GM21825 (cell line): ENCODE data around the gene PLXNA4.
"Not testable (repeated sequence)": the region's sequence is repeated elsewhere in the genome, so short reads cannot be mapped to it uniquely, and the experiment has no call there.

ENCODE experiments used
- ATAC-seq: cut with Tn5 transposase; IDR thresholded peaks from one replicate; pipeline ENCODE4 v1.9.1; 2021; ENCODE audit warnings: mild to moderate bottlenecking, moderate library complexity; ENCODE audit not compliant: unreplicated experiment

The PLXNA4 gene

DNA sequence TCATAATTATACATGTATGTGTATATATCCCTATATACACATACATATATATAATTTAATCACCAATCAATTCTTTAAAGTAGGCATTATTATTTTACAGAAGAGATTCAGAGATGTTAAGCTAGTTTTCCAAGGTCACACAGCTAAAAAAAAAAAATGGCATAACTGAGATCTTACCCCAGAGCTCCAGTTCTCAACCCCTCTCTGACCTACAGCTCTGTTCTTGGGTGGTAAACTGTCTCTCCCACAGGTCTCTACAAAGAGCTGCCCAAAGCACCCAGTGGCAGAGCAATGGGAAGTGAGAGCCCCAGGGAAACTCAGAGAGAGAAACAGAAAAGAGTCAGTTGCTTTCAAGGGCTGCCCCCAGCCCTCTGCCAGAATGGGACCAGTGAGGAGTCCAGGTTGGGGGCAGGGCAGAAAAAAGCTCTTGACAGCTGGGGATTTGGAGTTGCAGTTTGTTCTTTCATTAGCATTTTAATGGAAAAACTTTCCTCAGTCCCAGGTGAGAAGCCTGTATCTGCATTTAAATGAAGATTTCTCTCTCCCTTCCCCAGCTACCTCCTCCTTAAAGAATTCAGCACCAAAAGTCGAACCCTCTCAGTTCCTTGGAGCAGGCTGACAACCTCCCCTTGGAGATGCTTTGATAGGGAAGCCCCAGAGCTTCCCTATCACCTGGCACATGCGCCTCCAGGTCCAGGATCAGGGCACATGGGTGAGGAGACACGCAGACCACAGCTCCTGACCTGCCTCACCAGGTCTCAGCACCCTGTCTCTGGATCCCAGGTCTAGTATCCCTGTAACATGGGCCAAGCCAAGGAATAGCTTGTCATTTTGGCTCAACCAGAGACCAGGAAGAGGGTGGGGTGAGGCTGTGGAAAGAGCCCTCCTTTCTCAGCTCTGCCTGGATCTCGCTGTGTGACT lies 388.1 kb downstream of the PLXNA4 start:
- ATAC-seq, result no peak

DNA sequence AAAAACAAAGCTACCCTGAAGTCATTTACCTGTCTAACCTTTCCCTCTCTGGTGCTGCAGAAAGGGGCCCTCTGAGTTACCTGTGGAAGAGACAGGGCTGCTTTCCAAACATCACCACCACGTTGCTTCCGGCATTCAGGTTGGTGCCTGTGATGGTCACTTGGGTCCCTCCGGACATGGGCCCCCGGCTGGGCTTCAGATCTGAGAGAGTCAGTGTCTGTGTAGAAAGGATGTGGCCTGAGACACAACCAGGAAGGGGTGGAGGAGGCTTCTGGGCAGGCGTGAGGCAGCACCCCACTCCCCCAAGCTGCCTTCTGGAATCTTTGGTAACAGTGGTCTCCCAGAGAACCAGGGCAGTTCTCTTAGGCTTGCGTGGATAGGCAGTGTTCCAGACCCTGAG lies 388.9 kb downstream of the PLXNA4 start:
- no peak for ATAC-seq

DNA sequence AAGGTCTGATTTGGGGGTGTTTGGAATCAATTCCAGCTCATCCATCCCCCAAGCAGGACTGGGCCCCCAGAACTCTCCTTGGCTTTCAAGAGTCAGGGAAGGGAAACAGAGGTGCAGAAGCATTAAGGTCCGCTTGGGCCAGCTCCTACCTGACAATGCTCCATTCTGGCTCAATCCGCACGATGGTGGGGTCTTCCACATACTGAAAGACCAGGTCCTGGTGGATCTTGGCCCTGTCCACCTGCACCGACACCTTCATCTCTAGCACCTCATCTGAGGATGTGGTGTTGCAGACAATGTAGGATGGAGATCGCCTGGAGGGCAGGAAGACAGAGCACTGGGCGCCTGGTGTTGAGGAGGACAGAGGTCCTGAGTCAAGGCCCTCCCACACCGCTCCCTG lies 391.1 kb downstream of the PLXNA4 start:
- ATAC-seq, result no peak

DNA sequence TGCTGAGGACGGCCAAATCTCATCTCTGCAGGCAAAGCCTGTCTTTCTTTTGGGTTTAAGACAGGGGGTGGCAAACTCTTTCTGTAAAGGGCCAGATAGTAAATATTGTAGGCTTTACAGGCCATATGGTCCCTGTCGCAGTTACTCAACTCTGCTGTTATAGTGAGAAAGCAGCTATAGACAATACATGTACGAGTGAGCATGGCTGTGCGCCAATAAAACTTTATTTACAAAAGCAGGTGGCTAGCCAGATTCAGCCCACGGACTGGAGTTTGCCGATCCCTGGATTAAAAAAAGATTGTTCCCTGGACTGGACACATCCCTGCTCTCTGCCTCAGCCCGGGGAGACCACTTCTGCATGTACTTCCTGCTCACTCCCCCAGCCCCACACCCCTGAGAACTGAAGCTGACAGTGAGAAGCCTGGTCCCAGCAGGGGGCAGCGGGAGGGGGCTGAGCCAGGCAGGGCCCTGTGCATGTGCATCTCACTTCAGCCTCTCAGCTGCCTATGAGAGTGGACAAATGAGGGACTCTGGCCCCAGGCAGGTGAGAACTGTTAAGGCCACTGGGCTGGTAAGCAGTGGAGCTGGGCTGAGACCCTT lies 392.4 kb downstream of the PLXNA4 start:
- no peak for ATAC-seq

DNA sequence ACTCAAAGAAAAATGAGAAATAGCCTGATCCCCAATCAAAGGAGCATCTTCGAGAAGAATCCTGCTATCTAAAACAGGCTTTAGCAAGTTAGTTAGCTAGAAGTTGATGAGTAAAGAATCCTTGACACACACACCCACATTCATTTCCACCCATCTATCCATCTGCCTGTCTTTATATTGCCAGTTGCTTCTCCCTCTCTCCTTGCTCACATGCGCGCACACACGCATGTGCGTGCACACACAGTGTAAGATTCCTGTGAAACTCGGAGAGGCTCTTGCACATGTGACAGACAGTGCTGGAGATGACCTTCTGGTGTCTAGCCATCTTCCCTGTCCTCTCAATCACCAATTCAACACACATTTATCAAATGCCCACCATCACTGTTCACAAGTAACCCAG lies 393.3 kb downstream of the PLXNA4 start:
- no peak for ATAC-seq

DNA sequence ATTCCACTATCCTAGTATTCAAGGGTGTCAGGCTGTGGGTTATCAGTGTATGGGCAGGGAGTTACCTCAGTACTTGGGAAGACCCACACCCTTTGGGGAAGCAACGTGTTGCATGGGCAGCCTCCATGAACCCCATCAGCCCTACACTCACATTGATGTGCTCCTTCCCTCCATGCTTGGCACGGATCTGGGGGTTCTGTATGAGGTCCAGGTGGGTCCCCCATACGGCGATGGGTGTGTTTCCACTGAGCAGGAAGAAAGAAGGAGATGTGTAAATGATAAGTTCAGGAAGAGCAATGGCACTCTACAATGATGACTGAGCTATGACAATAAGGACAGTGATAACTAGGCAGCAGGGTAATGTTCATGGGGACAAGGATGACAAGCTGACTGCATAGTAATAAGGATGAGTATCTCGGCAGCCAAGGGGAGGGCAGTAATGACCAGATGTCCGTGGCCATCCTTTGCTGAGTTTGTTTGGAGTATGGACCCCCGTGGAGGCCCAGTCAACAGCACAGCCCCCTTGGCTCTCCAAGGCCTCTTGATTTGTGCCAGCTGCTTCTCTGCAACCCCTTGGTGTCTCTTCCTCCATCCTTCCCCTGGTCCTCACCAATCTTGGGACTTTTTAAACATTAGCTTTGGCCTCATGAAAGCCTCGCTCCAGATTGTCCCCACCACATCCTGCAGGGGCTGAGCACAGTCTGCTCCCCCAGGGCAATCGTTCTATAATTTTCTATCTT lies 394.2 kb downstream of the PLXNA4 start:
- no peak for ATAC-seq

DNA sequence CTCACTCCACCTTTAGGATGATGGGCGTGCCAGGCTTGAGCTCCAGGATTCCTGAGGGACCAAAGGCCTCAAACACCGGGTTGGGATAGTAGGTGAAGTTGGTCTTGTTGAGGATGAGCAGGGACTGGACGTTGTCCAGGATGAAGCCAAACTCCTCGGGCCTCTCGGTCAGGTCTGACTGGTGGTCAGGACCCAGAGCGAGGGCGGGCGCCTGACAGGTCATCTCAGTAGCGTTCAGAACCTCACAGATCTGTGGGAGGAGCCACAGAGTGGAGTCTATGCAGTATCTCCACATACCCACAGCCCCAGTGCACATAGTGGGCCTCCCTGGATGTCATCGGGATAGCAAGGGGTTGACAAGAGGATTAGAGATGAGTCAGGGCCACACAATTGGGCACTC lies 394.9 kb downstream of the PLXNA4 start:
- ATAC-seq, result no peak

DNA sequence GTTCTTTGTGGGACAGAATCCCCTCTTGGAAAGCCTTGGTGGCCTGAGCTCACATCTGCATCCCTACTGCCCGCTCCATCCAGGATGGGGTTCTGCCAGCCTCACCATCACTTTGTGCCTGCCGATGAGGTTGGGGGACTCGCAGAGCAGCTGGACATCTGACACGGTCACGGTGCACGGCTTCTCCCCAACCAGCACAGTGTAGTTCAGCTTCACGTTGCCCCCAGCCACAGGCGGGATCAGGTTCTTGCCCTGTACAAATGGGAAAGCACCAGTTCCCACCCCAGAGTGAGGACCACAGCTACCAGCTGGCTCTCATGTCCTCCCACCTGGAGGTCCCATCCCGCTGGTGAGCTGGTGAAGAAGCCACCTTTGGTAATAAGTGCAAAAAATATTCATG lies 395.8 kb downstream of the PLXNA4 start:
- no peak for ATAC-seq

DNA sequence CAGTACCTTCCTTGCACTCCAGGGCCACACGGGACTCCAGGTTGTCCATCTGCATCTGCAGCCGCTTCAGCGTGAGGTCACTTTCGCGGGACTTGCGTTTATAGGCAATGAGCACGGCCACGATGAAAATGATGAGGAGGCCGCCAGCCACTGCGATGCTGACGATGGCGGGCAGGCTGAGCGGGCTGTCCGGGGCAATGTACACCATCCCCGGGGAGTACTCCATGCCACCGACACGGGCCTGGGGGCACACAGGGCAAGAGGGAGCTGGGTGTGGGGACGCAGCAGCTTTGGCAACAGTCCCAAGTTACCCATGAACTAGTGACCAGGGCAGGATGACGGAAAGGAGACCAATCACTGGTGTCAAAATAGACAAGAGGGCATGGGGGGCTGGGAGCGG lies 396.6 kb downstream of the PLXNA4 start:
- ATAC-seq, result no peak

DNA sequence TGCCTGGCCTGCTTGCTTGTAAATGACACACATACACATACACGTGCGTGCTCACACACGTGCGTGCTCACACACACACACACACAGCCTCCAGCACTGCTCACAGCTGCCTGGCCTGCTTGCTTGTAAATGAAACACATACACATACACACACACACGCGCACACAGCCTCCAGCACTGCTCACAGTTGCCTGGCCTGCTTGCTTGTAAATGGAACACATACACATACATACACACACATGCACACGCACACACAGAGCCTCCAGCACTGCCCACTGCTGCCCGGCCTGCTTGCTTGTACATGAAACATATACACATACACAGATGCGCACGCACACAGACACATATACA lies 397.2 kb downstream of the PLXNA4 start:
- ATAC-seq, result no peak

DNA sequence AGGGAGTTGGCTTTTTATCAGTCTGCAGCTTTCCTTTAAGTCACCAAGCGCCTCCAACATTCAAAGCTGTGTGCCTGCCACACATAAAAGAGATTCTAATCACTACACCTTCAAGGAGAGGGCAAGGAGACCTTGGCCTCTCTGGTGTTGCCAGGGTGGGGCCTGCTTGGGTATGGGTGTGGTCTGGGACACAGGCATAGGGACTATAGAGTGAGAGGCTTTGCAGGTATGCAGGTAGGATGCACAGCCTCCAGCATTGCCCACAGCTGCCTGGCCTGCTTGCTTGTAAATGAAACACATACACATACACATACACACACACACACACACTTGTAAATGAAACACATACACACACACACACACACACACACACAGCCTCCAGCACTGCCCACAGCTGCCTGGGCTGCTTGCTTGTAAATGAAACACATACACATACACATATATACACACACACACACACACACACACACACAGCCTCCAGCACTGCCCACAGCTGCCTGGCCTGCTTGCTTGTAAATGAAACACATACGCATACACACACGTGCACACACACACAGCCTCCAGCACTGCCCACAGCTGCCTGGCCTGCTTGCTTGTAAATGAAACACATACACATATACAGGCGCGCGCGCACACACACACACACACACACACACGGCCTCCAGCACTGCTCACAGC lies 397.7 kb downstream of the PLXNA4 start:
- not testable (repeated sequence) for ATAC-seq

DNA sequence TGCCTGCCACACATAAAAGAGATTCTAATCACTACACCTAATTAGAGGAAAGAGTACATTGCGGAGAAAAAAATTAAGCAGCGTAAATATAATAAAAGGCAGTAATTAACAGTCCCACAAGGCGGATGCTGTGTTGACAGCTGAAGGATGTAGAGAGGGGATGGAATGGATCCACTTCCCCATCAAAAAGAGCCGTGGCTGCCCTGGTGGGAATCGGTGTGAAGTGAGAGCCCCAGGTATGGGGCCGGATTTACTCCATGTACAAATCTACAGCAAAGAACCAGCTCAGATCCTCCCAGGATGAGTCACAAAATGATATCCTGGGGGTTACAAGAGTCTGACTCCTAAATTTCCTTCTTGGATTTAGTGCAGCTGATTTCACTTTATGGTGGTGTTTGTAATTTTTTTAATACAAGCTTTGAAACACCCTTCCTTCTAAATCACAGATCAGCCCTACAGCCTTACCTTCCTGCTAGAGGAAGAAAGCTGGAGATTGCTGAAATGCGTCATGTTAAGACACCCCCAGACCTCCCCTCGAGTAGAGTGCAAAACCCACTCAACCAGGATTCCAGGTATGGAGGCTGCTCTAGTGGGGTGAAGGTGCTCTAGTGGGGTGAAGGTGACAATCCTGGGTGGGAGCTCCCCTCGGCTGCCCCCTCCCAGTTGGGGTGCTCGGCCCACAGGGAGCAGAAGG lies 398.4 kb downstream of the PLXNA4 start:
- ATAC-seq, result no peak

DNA sequence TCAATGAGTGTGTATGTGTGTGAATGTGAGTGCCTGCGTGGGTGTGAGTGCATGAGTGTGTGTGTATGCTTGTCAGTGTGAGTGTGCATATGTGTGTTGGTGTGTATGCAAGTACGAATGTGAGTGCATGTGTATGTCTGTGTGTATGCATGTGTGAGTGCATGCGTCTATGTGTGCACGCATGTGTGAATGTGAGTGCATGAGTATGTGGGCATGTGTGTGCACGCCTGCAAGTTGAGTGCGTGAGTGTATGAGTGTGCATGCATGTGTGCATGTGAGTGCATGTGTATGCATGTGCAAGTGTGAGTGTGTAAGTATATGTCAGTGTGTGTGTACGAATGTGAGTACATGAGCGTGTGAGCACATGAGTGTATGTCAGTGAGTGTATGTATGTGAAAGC lies 399.6 kb downstream of the PLXNA4 start:
- ATAC-seq, result no peak

DNA sequence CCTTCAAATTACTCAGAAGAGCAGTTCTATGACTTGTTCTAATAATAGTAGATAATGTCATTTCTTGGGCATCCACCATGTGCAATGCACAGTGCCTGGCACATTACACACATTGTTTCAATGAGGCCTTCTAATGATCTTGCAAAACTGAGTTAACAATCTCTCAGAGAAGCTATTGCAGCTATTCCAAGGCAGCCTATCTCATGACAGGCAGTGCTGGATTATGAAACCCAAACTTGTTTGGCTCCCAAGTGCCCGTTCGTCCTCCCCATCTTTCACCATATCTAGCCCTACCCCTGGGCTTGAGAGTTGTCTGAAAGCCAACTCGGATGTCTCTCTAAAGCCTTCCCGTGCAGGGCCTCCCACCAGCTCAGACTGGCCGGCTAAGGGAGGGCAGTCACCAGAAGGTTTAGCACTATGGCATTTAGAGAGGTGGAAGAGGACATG lies 405.1 kb downstream of the PLXNA4 start:
- no peak for ATAC-seq

DNA sequence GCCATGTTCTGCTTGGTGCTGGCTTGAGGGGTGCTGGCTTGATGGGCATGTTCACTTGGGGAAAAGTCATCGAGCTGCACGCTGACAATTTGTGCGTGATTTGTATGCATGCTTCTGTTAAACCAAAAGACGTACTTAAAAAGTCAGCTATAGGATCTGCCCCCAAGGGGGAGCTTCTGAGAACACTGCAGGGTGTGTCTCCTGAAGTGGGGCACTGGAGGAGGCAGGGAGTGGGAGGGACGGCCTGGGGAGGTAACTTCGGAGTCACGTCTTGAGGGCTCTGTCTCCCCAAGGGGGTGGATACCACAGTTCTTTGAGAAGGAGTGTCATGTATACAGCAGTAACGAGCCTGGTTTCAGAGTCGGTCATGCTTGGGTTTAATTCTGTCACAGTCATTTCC lies 406.5 kb downstream of the PLXNA4 start:
- no peak for ATAC-seq

DNA sequence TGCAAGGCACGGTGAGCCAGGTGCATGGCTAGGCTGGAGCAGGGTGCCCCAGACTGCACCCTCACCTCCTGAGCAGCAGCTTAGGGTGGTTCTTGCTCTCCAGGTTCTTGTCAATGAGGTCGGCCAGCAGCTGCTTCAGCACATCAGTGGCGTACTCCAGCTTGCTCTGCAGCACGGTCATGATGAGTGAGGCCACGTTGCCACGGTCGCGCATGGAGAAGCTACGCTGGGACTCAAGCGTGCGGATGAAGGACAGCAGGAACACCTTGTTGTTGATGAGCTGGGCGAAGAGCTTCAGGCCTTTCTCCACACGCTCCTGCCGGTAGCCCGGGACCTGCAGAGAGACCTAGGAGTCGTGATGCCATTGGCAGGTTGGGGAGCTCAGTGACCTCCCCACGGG lies 408.0 kb downstream of the PLXNA4 start:
- no peak for ATAC-seq

DNA sequence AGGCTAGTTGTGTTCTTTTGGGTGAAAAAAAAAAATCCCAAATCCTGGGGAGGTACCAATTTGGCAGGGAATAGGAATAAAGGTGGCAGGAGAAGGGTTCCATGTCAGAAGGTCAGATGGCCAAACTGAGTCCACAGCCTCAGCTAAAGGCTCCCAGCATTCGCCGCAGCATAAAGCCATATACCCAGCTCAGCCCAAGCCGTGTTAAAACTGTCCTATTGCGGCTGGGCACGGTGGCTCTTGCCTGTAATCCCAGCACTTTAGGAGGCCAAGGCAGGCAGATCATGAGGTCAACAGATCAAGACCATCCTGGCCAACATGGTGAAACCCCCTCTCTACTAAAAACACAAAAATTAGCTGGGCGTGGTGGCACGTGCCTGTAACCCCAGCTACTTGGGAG lies 410.6 kb downstream of the PLXNA4 start:
- not testable (repeated sequence) for ATAC-seq

DNA sequence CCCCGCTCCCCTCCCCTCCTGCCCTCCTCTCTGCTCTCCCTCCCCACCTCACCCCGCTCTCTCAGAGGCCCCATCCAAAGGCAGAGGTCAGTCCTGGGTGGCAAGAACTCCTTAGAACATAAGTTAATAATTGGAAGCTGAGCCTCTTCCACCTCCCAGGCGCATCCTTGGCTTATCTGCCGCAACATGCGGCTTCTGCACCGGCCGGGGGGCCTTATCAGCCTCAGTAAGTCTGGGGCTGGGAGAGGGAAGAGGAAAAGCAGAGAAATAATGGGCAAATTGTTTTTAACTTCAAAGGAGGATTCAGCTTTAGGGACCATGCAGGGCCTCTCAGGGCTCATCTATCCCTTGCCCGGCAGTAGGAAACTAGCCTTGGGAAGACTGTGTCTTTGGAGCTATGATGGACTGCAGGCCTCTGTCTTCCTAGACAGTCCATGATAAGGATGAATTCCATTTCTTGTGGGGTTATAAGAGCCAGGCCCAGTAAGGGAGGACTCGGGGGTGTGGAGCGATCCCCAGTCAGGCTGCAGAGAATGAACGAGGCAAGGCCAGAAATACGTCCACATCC lies 411.6 kb downstream of the PLXNA4 start:
- ATAC-seq, result no peak

DNA sequence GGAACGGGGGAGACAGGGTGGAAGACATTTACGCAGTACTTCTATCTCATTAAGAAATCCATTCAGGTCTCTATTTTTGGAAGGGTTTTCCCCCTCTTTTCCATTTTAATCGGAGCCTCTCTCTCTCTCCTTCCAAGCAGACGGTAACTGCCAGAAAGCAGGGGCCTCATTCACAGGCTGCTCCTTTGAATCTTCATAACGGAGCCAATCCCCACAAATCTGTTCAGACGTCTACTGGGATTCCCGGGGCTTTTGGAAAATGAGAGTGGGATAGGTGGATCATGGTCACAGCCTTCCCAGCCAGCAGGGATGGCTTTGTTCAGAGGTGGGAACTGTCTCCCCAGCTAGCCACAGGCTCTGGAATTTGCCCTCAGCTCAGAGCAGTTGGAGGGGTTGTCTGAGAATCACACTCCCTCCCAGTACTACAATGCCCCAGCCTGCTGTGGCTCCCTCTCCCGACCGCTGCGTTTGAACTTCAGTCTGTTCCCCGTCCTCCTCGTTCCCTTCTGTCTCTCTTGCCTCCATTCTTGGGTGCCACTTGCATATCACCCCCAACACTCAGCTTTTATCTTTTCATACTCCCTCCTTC lies 413.6 kb downstream of the PLXNA4 start:
- ATAC-seq, result no peak

DNA sequence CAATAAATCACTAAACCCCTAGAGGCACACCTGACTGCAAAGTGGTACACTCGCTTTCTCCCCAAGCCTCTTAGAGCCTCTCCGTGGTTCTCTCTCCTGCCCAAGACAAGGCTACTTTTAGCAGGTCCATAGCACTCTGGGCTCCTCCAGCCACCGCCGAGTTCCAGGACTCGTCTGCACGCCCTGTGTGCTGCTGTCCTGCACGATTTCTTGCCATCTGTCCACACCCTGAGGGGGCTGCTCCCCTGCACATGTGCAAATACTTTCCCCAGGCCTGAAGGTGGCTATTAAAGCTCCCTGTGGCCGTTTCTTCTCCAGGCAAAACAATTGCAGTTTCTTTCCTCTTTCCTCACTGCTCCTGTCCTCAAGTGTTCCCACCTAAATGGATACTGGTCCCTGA lies 414.3 kb downstream of the PLXNA4 start:
- ATAC-seq, result no peak
